Fibroblast of villous mesenchyme (primary cell): ENCODE results near the gene CDK8. TPM values are rescaled to one million over a fixed set of nuclear protein-coding genes. Genes with fewer than 3 reads are reported as not detected.
"Not testable (repeated sequence)": the region's sequence is repeated elsewhere in the genome, so short reads cannot be mapped to it uniquely, and the experiment has no call there.

Experiments
- DNase-seq: peaks from one replicate; pipeline ENCODE4 v3.0.0-alpha.2; 2010; ENCODE audit warnings: low read depth
- H3K4me3 ChIP-seq: 2 replicates; pipeline ENCODE4 v1.5.1; 2011; ENCODE audit warnings: low read depth, mild to moderate bottlenecking, low read length
- CTCF ChIP-seq: IDR thresholded peaks from 2 replicates; pipeline ENCODE4 v1.5.1; 2012; ENCODE audit warnings: low read depth, mild to moderate bottlenecking, low read length; ENCODE audit not compliant: insufficient read depth
- total RNA-seq: library from RNA; depleted of rRNA; stranded (reverse); fragments of >200 nt; gene quantifications from 2 replicates; pipeline ENCODE4 v1.2.3, GENCODE V29; 2012

Gene CDK8
- total RNA-seq, 1 donor = 23.3 TPM

GRCh38 chr13:26249551-26249950 lies 4.4 kb upstream of the CDK8 start:
- H3K4me3 ChIP-seq = no peak overlapping the region
- DNase-seq = no peak
- no peak for TF ChIP-seq CTCF

GRCh38 chr13:26252006-26252405 lies 1.9 kb upstream of the CDK8 start:
- H3K4me3 ChIP-seq, DNase-seq: not testable (repeated sequence)

DNA sequence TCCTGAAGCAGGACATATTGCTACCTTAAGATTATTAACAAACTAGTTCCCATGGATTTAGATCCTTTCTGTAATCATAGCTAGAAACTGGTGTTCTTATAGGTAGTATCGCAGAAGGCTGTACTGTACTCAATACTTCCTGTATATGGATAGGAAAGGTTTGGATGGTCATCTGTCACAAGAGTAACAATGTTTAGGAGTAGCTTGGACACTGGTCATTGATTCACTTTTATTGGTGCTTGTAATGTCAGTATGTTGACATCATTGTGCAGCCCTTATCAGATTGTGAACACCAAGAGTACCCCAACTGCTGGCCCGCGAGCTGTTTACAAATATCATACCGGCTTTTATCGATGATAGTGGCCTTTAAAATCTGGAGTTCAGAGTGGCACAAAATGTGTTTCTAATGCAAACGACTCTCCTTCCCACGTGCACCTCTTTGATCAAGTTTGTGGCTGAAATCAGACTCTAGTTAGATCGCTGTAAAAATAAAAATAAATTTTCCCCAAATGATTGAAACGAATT lies 605 bp upstream of the CDK8 start:
- TF ChIP-seq CTCF = no peak
- H3K4me3 ChIP-seq = peak overlapping the region; percentile 81
- no peak for DNase-seq

GRCh38 chr13:26254583-26255111 lies 718 bp downstream of the CDK8 start:
- DNase-seq = peak; percentile 27
- TF ChIP-seq CTCF = no peak
- H3K4me3 ChIP-seq = peak overlapping the region; percentile 81

DNA sequence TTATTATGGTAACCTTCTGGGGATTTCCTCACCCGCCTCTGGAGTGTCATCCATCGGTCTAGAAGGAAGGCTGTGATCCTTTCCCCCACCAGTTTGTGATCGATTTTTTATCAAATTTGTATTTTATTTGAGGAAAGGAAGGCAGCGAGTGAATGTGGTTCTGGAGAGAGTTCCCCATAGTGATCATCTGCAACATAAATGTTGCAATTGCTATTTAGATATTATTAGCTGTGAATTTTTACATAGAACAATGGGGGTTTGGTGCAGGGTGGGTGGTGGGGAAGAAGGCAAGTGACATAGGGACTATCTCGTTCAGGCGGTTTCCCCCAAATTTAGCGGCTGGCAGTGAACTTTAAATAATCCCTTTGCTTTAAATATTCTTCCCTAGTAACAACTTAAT lies 1.2 kb downstream of the CDK8 start:
- no peak for TF ChIP-seq CTCF
- peak overlapping the region; percentile 81 for H3K4me3 ChIP-seq
- DNase-seq = no peak

DNA sequence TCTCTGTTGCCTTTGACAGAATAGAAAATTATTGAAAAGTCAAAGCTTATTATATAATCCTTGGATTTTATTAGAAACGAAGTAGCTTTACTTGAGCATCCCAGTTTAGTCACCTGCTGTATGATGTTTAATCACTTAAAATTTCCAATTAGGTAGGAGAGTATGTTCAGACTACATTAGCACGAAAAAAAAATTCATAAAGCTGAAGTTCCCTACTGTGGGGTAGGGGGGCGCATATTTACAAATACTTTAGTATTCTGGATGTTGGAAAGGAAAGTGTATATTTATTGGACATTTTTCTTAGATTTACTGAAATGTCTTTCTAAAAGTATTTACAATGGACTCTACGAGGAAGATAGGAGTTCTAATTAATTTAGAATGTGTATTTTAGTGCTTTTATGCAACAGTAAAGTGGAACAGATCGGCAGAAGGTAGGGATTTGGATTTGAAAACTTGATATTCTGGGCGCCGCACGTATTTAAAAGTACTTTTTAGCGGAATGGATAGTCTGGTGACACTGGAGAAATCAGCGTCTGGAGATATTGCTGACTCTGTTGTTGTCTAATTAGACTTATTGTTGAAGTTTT lies 1.9 kb downstream of the CDK8 start:
- TF ChIP-seq CTCF = peak; percentile 30
- peak overlapping the region; percentile 81 for H3K4me3 ChIP-seq
- no peak for DNase-seq

DNA sequence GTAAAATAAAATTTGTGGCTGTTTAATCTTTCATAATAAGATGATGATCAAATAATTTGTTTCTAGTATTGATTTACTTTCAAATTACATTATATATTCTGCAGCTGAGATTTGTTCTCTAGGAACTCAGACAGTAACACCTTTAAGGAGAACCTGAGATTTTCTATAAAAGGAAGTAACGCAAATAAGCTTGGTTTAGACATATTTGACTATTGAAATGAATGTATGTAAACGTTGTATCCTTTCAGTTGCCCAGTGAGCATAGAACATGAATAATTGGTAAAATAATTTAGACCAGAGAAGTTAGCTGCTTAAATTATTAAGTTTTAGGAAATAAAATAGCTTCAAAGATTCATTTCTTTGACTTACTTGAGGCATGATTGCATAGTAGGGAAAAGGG lies 3.1 kb downstream of the CDK8 start:
- TF ChIP-seq CTCF = no peak
- DNase-seq = no peak
- no peak overlapping the region for H3K4me3 ChIP-seq
